Fibroblast of pulmonary artery (primary cell): ENCODE results near the gene CYLD.

ENCODE experiments used
- DNase-seq: peaks from one replicate; pipeline ENCODE4 v3.0.0-alpha.2; 2010; ENCODE audit warnings: low read depth
- H3K4me3 ChIP-seq: replicated peaks from 2 replicates; pipeline ENCODE4 v1.5.1; 2011; ENCODE audit warnings: low read depth, mild to moderate bottlenecking, control low read depth, low read length, moderate library complexity
- CTCF ChIP-seq: IDR thresholded peaks from 2 replicates; pipeline ENCODE4 v1.5.1; 2011; ENCODE audit warnings: mild to moderate bottlenecking, control low read depth, low read length, inconsistent platforms; ENCODE audit errors: missing control alignments

The CYLD gene

GRCh38 chr16:50839920-50840729 lies 98.2 kb downstream of the CYLD start:
- H3K4me3 ChIP-seq = no peak overlapping the region
- no peak for TF ChIP-seq CTCF
- DNase-seq = no peak

- DNase-seq = peak; percentile 6
- H3K4me3 ChIP-seq = peak overlapping the region; percentile 4
- TF ChIP-seq CTCF = no peak
These were observed 99.4 kb downstream of the CYLD start for GRCh38 chr16:50841081-50841886.

GRCh38 chr16:50842013-50842505 lies 100.2 kb downstream of the CYLD start:
- TF ChIP-seq CTCF = no peak
- H3K4me3 ChIP-seq = no peak overlapping the region
- DNase-seq = no peak

- DNase-seq = no peak
- no peak for TF ChIP-seq CTCF
These were observed 100.7 kb downstream of the CYLD start for GRCh38 chr16:50842589-50842988.

GRCh38 chr16:50844840-50845239 lies 103.0 kb downstream of the CYLD start:
- H3K4me3 ChIP-seq = no peak overlapping the region
- no peak for TF ChIP-seq CTCF
- DNase-seq = no peak

More at GRCh38 chr16:50842589-50842988, 100.7 kb downstream of the CYLD start:
- H3K4me3 ChIP-seq = no peak overlapping the region

GRCh38 chr16:50845296-50845695 lies 103.4 kb downstream of the CYLD start:
- no peak for TF ChIP-seq CTCF
- DNase-seq = no peak

More at GRCh38 chr16:50845296-50845695, 103.4 kb downstream of the CYLD start:
- H3K4me3 ChIP-seq = no peak overlapping the region
